H1 (cell line): ENCODE measurements around the gene BTRC. TPM values are rescaled to one million over a fixed set of nuclear protein-coding genes. Genes with fewer than 3 reads are reported as not detected.

Source experiments
- FOSL1 ChIP-seq: IDR thresholded peaks from 2 replicates; pipeline ENCODE4 v1.6.1; 2011; ENCODE audit warnings: mild to moderate bottlenecking, low read depth, low read length, moderate library complexity; ENCODE audit not compliant: insufficient read depth
- polyA plus RNA-seq, 7 experiments: library from polyadenylated mRNA; depleted of rRNA in 3 of 7; stranded (reverse) in 5 of 7; unstranded in 2 of 7; fragments of >200 nt in 5 of 7; fragments of 200-250 nt in 2 of 7; gene quantifications; 1 replicate in 5 of 7; 2 replicates in 1 of 7; 4 replicates in 1 of 7; pipeline versions ENCODE4 v1.2.1 to v1.2.3, GENCODE V29; 2011 to 2013; ENCODE audit warnings: missing spikeins in 2 of 7, mixed read lengths in 2 of 7
- total RNA-seq: library from RNA; stranded (reverse); fragmentation: NEBNext Ultra II Directional; extraction: Animal tissue kit (Norgen Biotek cat#: 25700); gene quantifications from 2 replicates; pipeline ENCODE4 v1.2.1, GENCODE V29; 2021
- TF ChIP-seq, protein P1 (sequence below), 3 experiments: IDR thresholded peaks; 1 replicate in 2 of 3; 2 replicates in 1 of 3; pipeline versions ENCODE4 v1.5.1 to v1.6.1; 2011; ENCODE audit warnings: low read length in 3 of 3, mild to moderate bottlenecking in 3 of 3, inconsistent platforms in 2 of 3, low read depth in 1 of 3, moderate library complexity in 1 of 3; ENCODE audit not compliant: insufficient read depth in 1 of 3; ENCODE audit errors: control extremely low read depth in 1 of 3

BTRC gene
- total and polyA plus RNA-seq, 2 of the 8 experiments (the other 6 are each of a cell fraction or from before 2014, with no cell fraction given) = 9.9 to 24.7 TPM

DNA sequence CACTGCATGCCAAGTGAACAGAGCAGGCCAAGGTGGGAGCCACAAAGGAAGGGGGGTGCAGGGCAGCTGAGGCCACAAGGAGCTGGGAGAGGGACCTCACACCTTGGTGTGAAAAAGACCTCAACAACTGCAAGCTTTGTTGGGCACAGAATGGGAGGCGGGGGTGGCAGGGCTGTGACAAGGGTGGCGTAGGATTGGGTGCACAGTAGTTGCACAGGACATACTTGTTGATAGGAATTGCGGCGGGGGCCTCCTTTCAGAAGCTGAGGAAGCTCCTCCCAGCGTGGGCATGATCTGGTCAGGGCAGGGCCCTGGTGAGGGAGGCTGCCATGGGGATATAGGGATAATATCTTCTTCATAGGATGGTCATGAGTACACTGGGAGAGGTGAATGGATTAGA is 208.3 kb downstream of the BTRC start (continued):
- TF ChIP-seq, protein P1, sequence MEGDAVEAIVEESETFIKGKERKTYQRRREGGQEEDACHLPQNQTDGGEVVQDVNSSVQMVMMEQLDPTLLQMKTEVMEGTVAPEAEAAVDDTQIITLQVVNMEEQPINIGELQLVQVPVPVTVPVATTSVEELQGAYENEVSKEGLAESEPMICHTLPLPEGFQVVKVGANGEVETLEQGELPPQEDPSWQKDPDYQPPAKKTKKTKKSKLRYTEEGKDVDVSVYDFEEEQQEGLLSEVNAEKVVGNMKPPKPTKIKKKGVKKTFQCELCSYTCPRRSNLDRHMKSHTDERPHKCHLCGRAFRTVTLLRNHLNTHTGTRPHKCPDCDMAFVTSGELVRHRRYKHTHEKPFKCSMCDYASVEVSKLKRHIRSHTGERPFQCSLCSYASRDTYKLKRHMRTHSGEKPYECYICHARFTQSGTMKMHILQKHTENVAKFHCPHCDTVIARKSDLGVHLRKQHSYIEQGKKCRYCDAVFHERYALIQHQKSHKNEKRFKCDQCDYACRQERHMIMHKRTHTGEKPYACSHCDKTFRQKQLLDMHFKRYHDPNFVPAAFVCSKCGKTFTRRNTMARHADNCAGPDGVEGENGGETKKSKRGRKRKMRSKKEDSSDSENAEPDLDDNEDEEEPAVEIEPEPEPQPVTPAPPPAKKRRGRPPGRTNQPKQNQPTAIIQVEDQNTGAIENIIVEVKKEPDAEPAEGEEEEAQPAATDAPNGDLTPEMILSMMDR (IDR thresholded peaks at IDR 0.05; ENCODE audit: control extremely low read depth in 1 of 3, insufficient read depth in 1 of 3, low read depth in 1 of 3, low read length in 3 of 3) = no peak
- no peak for TF ChIP-seq FOSL1
